Kidney epithelial cell (primary cell): ENCODE results near the gene PPP1CA. TPM values are rescaled to one million over a fixed set of nuclear protein-coding genes. Genes with fewer than 3 reads are reported as not detected.

ENCODE experiments used
- DNase-seq: peaks from one replicate; pipeline ENCODE4 v3.0.0-alpha.2; 2010; ENCODE audit warnings: low read depth
- H3K27me3 ChIP-seq: 2 replicates; pipeline ENCODE4 v1.6.0; 2011; ENCODE audit warnings: low read length; ENCODE audit not compliant: control insufficient read depth, insufficient read depth
- H3K36me3 ChIP-seq: 2 replicates; pipeline ENCODE4 v1.5.1; 2011; ENCODE audit warnings: low read length; ENCODE audit not compliant: control insufficient read depth, insufficient read depth
- H3K4me3 ChIP-seq: 2 replicates; pipeline ENCODE4 v1.5.1; 2011; ENCODE audit warnings: low read depth, mild to moderate bottlenecking, control low read depth, low read length
- CTCF ChIP-seq: IDR thresholded peaks from 2 replicates; pipeline ENCODE4 v1.5.1; 2011; ENCODE audit warnings: mild to moderate bottlenecking, moderate library complexity, low read length, control low read depth, inconsistent platforms; ENCODE audit not compliant: insufficient read depth, poor library complexity, severe bottlenecking
- total RNA-seq: library from RNA; depleted of rRNA; stranded (reverse); fragments of >200 nt; gene quantifications from 2 replicates; pipeline ENCODE4 v1.2.3, GENCODE V29; 2015

Gene PPP1CA
- total RNA-seq, 1 donor from 2014 or later, result 319 TPM

- Histone ChIP-seq H3K27me3 (peaks cover 28% of the 10 kb centered on the region), H3K4me3 (no peak overlapping the region), H3K36me3 (no peaks in the 10 kb centered on the region)
- DNase-seq, result no peak
- TF ChIP-seq CTCF, result no peak
Measured at GRCh38 chr11:67413266-67413849, 11.7 kb upstream of the PPP1CA start.

- H3K36me3 ChIP-seq, result no peaks in the 10 kb centered on the region
- no peak for TF ChIP-seq CTCF
Measured at GRCh38 chr11:67412495-67413179, 11.0 kb upstream of the PPP1CA start.

GRCh38 chr11:67411785-67412152 lies 10.1 kb upstream of the PPP1CA start:
- Histone ChIP-seq H3K27me3 (peaks cover 26% of the 10 kb centered on the region), H3K4me3 (no peak overlapping the region), H3K36me3 (no peaks in the 10 kb centered on the region)
- no peak for TF ChIP-seq CTCF
- DNase-seq, result no peak

More at GRCh38 chr11:67412495-67413179, 11.0 kb upstream of the PPP1CA start:
- Histone ChIP-seq H3K27me3 (peaks cover 28% of the 10 kb centered on the region), H3K4me3 (no peak overlapping the region)
- DNase-seq, result no peak

- DNase-seq, result no peak
- TF ChIP-seq CTCF, result no peak
Measured at GRCh38 chr11:67410984-67411784, 9.5 kb upstream of the PPP1CA start.

GRCh38 chr11:67410369-67410831 lies 8.7 kb upstream of the PPP1CA start:
- no peak for DNase-seq
- TF ChIP-seq CTCF, result no peak
- Histone ChIP-seq H3K36me3 (no peaks in the 10 kb centered on the region), H3K27me3 (peaks cover 24% of the 10 kb centered on the region), H3K4me3 (no peak overlapping the region)

More at GRCh38 chr11:67410984-67411784, 9.5 kb upstream of the PPP1CA start:
- H3K4me3 ChIP-seq, result no peak overlapping the region
- H3K27me3 ChIP-seq, result peaks cover 24% of the 10 kb centered on the region
- no peaks in the 10 kb centered on the region for H3K36me3 ChIP-seq
